Measurements from ENCODE around the gene VPS37C. TPM values are rescaled to one million over a fixed set of nuclear protein-coding genes. Genes with fewer than 3 reads are reported as not detected.
A peak's percentile ranks its signal among the peaks of the same experiment; 100 is the strongest.

Gene VPS37C
- total RNA-seq, 1 donor from 2014 or later: 24.4 TPM

DNA sequence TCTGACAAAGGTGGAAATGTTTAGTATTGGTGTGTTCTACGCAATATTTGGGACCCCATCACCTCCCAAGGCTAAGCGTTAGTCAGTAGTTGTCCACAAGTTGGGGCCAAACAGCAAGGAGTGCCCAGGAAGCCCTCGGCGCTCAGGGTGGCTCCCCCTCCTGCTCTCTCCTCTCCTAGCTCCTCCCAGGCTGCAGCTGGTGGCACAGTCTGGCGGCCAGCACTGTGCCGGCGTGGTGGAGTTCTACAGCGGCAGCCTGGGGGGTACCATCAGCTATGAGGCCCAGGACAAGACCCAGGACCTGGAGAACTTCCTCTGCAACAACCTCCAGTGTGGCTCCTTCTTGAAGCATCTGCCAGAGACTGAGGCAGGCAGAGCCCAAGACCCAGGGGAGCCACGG lies 42.2 kb downstream of the VPS37C start:
- no peak for DNase-seq (ENCODE audit: low read depth)

DNA sequence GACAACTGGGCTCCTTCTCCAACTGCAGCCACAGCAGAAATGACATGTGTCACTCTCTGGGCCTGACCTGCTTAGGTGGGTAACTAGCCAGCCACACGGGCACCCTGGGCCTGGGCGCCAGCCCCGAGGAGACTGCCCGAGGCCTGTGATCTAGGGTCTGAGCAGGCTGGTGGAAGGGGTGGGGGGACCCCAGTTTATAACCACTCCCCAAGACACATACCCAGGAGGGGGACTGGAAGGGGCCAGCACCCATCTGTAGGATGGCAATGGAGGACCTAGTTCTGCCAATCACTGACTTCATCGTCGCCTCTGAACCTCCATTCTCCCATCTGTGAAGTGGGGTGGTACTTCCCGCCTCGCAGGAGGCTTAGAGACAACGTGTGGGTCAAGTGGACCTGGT lies 42.8 kb downstream of the VPS37C start:
- DNase-seq (ENCODE audit: low read depth): no peak

DNA sequence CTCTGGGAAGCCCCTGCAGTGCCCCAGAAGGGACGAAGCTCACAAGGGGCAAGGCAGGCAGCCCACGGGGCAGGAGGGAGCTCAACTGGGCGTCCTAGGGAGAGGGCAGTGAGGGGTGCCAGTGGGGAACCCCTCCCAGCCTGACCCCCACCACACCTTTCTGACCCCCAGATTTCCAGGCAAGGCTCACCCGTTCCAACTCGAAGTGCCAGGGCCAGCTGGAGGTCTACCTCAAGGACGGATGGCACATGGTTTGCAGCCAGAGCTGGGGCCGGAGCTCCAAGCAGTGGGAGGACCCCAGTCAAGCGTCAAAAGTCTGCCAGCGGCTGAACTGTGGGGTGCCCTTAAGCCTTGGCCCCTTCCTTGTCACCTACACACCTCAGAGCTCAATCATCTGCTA lies 43.2 kb downstream of the VPS37C start:
- DNase-seq (ENCODE audit: low read depth): no peak

DNA sequence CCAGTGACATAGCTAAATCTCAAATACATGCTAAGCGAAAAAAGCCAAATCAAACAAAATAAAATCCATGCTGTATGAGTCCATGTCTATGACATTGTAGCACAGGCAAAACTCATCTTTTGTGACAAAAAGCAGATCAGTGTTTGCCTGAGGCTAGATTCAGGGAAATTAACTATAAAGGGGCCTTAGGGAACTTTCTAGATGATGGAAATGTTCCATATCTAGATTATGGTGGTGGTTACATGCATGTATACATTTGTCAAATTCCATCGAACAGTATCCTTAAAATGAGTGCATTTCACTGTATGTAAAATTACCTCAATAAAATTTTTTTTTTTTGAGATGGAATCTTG lies 44.1 kb downstream of the VPS37C start:
- no peak for DNase-seq (ENCODE audit: low read depth)

DNA sequence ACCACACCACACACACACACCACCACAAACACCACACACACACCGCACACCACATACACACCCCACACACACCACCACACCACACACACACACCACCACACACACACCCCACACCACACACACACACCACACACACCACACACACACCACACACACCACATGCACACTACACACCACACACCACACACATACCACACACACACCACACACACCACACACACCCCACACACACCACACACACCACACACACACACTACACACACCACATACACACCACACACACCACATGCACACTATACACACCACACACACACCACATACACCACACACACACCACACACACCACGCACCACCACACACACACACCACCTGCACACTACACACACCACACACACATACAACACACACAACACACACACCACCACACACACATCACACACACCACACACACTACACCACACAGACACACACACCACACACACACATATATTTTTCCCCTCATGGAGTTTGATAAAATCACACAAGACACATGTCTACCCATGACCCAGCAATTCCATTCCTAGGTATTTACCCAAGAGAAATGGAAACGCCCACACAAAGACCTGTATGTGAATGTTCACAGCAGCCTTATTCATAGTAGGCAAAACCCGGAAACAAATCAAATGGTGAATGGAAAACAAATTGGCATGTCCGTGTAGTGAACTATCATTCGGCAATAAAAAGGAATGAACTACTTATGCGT lies 44.6 kb downstream of the VPS37C start:
- no peak for DNase-seq (ENCODE audit: low read depth)

DNA sequence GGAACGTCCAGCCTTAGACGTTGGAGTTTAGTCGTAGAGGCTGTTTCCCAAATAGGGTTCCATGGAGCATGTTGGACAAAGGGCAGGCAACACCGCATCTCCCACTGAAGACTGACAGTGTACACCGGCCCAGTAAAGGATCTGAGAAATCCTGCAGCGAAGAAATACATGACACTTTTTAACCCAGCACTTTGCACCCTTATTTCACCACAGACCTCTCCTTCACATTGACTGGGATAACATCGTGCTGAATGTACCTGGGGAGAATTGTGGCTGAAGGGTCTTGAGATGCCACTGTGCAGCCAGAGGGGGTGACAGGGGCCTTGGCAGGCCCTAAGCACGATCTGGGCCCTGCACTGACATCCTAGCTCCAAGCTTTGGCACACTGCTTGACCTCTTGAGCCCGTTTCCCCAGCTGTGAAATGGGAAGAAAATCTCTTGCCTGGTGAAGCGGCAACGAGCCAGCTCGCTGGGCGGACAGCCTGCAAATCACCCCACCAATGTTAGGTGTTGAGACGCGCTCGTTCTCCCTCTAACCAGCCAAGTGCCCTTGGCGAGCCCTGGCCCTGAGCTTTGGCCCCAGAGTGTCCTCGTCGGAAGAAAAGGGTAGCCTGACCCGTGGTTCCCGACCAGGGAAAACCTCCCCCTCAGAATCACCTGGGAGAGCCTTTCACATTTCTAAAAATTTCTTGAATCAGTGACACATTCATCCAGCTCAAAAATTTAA lies 45.6 kb downstream of the VPS37C start:
- no peak for DNase-seq (ENCODE audit: low read depth)

DNA sequence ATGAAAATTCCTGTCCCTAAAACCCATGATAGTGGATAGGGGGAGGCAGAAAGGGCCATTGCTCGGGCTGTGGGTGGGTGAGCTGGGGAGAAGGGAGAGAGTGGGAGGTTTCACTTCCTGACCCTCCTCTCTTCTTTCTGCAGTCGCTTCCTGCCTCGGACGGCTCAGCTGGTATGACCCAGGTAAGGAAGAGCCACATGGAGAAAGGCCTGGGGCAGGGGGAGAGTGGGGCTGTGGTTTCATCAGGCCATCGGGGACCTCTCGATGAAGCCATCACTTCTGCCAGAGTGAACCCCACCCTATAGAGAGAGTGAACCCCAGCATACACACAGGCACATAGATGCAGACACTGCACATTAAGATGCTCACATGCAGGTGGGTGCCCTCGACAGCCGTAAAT lies 46.3 kb downstream of the VPS37C start:
- DNase-seq (ENCODE audit: low read depth): no peak

DNA sequence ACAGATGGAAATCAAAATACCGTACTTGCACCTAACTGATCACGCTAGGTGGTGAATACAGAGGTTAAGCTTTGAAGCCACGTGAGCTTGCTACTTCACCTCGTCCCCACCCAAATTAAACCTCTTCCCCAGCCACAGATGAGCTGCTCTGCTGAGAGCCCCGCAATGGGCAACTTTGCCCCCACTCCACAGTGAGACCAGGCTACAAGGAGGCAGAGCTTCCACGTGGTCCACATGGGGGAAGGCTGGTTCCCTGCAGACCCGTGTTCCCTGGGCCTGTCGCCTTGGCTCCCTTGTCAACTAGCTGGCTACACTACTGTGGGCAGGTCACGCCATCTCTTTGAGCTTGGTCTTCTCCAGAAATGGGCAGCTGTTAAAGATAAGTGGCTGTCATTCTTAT lies 48.0 kb downstream of the VPS37C start:
- DNase-seq (ENCODE audit: low read depth): peak; percentile 19

DNA sequence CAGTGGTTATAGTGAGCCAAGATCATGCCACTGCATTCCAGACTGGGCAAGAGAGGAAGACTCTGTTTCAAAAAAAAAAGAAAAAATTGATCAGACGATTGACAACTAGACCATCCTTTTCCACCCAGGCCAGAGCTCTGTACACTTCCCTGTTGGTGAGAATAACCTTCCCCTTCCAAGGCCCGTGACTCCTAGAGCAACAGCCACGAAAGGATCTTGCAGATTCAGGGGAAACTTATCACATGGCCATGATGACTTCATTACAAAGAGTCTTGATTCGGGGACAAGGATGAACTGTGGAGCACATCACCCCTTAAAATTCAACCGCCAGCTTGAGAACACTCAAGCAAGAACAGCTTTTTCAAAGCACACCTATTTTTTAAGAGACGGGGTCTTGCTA lies 48.7 kb downstream of the VPS37C start:
- no peak for DNase-seq (ENCODE audit: low read depth)

DNA sequence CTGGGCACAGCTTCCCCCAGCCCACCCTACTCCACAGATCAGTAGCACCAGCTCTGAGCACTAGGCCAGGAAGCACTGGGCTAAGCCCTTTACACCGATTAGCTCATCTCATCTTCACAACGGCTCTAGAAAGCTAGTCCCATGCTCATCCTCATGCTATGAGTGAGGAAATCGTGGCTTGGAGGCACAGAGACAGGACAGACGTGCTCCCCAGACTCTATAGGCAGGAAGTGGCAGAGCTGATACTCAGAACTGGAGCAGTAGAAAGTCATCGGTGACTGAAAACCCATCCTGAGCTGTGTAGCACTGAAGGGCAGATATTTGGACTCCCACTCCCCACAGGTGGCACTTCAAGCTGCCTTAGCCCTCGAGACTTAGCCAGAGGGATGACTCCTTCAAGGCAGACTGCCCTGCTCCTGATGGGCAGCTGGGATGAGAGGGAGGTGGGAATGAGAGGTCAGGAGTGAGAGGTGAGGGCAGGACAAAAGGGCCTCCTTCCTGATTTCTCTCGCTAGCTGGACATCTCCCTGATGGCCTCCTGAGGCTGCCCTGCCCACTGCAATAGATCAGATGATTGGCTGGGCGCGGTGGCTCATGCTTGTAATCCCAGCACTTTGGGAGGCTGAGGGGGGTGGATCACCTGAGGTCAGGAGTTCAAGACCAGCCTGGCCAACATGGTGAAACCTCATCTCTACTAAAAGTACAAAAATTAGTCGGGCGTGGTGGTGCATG lies 49.3 kb downstream of the VPS37C start:
- no peak for DNase-seq (ENCODE audit: low read depth)

DNA sequence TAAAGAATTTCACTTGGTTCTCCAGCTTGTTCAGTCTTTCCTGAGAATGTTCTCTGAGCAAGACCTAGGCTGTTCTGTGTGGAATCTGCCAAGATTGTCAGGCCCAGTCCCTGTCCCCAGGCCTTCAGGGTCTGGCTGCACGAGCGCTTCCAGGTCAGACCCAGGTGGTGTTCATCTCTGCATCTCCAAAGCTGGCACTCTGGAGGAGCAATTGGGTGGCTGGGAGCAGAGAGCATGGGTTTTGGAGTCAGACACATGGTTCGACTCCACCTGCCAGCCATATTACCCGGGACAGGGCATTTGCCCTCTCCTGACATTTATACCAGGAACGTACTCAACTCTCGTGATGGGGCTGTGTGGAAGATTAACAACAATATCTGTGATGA lies 50.2 kb downstream of the VPS37C start:
- no peak for DNase-seq (ENCODE audit: low read depth)

DNA sequence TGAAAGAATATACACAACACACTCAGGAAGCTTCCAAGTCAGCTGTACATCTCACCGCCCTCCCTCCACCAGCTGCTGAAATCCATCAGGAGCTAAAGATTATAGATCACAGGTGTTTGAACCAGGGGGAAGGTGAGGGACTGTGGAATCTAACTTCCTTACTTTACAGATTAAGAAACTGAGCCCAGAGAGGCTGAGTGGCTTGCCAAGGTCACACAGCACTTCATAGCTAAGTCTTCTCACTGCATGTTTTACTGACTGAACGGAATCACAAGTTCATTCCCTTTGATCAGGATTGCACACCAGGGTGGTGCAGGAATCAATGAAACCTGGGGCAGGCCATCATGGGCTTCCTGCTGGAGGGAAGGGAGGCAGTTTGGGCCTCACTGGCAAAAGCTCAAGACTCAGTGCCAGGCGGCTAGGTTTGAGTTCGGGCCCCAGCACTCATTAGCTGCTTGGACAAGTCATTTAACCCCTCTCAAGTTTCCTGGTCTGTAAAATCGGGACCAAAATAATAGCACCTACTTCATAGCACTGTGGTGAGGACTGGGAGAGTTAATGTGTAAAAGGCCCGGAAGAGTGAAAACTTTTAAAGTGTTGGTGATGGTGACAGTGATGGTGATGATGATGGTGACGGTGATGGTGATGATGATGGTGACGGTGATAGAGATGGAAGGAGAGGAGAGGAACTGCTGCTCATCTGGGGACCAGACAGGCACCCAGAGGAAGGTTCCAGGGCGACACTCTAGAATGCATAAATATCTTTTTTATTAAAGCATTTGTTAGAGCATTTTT lies 50.8 kb downstream of the VPS37C start:
- no peak for DNase-seq (ENCODE audit: low read depth)

DNA sequence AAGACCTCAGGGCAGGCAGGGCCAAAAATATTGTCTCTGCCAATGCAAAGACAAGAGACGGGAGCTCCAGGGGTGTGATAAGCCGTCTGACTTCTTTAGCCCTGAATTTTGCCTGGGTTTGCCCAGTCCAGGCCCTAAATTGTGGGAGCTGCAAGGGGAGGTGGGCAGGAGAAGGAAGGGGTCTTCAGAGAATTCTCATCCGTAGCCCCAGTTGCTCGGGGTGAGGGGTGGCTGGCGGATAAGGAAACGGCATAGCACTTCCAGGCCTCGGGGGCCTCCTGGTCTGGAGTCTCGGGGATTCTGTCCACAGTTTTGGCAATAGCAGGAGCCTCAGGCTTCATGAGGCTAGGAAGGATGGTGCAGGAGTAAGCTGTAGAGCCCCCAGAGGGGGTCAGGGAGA lies 51.6 kb downstream of the VPS37C start:
- DNase-seq (ENCODE audit: low read depth): no peak

DNA sequence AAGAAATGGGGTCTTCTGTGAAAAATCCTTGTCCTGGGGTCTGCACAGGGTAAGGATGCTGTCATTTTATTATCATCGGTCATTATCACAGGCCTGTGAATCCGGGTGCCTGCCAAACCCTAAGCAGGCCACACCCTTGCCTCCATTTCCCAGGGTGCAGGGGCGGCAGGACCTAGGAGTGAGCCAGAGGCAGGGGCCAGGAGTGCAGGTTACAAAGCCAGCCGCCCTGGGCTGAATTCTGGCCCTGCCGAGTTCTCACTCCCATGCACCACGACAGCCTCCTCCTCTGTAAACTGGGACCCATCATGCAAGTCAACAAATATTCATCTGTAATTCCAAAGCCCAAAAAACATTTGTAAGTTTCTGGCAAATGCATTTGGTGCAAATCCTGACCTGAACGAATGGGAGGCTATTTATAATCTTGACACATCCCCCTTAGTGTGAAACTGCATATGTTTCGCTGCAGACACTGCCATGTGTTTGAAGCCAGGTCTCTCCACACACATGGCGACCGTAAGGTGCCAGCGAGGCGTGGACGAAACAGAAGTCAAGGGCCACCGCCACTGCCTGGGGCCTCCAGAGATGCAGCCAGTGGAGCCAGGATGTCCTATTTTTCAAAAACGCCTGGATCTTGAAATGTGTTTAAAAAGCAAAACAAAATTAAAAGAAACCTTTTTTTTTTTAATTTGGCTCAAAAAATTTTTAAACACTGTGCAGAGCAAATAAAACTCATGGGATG lies 52.2 kb downstream of the VPS37C start:
- DNase-seq (ENCODE audit: low read depth): no peak

DNA sequence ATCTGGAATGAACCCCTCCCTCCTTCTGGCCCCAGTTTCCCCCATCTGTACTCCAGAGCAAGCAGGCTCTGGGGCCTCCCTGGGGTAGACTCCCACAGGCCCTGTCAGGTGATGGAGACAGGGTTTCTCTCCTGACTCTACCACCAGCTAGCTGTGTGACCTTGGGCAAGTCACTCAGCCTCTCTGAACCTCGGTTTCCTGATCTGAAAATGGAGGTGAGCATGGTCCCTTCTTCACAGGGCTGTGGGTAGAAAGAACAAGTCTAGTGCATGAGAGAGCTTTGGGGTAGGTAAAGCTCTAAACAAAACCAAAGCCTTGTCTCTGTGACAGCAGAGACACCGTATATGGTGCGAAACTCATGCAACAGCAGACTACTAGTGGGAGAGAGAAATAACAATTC lies 53.3 kb downstream of the VPS37C start:
- no peak for DNase-seq (ENCODE audit: low read depth)

DNA sequence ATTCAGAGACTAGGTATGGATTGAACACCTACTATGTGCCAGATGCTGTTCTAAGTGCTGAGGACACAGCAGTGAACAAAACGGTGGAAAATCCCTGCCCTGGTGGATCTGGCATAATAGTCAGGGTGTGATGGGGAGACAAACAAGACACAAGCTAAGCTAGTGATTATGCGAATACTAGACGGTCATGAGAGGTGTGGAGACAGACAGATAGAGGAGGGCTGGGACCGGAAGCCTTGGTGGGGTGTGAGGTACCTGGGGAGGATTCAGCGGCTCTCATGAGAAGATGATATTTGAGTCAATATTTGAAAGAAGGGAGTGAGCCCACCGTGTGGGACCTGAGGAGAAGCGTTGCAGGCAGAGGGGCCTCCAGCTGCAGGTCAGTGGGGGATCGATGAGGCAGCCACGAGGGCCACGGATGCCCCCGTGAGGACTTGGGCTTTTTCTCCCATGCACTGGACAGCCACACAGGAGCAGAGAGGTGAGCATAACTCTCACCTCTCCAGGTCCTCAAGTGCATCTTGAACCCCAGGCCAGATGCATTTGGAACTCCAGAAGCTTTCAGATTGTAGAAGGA lies 54.2 kb downstream of the VPS37C start:
- no peak for DNase-seq (ENCODE audit: low read depth)

DNA sequence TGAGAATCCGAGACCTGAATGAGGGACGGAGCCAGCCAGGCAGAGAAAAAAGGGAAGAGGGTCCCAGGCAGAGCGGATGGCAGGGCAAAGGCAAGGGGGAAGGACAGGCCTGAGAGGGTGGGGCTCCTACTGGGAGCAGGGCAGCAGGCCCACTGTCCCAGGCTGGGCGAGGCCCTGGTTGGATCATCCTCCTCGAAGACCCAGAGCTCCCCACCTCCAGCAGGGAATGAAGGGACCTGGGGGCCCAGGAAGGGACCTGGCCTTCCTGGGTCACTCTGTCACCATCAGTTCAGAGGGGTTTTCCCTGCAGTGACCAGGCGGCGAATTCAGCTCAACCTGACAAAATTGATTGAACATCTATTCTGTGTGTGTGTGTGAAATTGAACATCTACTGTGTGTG lies 54.9 kb downstream of the VPS37C start:
- DNase-seq (ENCODE audit: low read depth): no peak

DNA sequence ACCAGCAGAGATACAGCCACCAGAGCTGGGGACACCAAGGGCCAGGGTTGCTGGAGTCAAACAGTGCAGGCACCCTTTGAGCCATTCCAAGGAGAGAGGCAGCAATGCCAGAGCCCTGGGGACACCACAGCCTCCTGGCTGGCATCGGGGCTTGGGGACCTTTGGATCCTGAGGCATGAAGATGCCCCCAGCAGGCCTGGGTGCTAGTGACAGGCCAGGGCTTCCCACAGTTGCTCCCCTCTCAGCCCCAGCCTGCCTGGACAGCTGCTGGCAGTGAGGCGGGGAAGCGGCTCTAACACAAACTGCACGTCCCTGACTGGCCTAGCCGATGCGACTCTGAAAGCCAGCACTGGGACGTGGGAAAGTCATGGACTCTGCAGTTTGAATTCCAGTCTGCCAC lies 56.3 kb downstream of the VPS37C start:
- DNase-seq (ENCODE audit: low read depth): peak; percentile 38

DNA sequence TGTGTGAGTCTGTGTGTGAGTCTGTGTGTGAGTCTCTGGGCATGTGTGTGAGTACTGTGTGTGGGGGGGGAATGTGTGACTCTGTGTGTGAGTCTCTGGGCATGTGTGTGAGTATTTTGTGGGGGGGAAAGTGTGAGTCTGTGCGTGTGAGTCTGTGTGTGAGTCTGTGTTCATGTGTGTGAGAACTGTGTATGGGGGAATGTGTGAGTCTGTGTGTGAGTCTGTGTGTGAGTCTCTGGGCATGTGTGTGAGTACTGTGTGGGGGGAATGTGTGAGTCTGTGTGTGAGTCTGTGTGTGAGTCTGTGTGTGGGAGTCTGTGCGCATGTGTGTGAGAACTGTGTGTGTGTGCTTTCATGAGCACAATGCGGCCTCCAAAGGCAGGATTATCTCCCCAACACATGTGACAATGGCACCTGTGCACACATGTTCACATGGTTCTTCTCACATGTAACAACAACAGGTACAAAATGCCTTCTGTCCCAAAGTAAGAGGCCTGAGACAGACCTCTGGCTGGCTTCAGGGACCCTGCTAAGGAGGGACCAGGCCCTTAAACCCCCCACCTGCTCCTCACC lies 57.3 kb downstream of the VPS37C start:
- no peak for DNase-seq (ENCODE audit: low read depth)
